Liver (tissue), 3 donors: Measurements from ENCODE around the gene PMPCB.
"Not testable (repeated sequence)": the region's sequence is repeated elsewhere in the genome, so short reads cannot be mapped to it uniquely, and the experiment has no call there.

ENCODE experiments used
- JUND ChIP-seq, 2 donors: IDR thresholded peaks; 2 replicates each; pipeline ENCODE4 v1.6.1; 2016; ENCODE audit warnings: antibody characterized with exemption in 2 of 2
- SP1 ChIP-seq: IDR thresholded peaks from 2 replicates; pipeline ENCODE4 v1.6.1; 2018; ENCODE audit warnings: antibody characterized with exemption, mild to moderate bottlenecking
- TF ChIP-seq, protein P1 (sequence below): fragments of 150-350 bp; IDR thresholded peaks from 2 replicates; pipeline ENCODE4 v1.5.1; 2017; ENCODE audit warnings: improper control_type of control experiment, low read depth, low read length; ENCODE audit not compliant: missing input control
- TF ChIP-seq, protein P2 (sequence below): IDR thresholded peaks from 2 replicates; pipeline ENCODE4 v1.6.1; 2016; ENCODE audit warnings: antibody characterized with exemption, mild to moderate bottlenecking
- donor health status: healthy.
- donor health status: healthy.

DNA sequence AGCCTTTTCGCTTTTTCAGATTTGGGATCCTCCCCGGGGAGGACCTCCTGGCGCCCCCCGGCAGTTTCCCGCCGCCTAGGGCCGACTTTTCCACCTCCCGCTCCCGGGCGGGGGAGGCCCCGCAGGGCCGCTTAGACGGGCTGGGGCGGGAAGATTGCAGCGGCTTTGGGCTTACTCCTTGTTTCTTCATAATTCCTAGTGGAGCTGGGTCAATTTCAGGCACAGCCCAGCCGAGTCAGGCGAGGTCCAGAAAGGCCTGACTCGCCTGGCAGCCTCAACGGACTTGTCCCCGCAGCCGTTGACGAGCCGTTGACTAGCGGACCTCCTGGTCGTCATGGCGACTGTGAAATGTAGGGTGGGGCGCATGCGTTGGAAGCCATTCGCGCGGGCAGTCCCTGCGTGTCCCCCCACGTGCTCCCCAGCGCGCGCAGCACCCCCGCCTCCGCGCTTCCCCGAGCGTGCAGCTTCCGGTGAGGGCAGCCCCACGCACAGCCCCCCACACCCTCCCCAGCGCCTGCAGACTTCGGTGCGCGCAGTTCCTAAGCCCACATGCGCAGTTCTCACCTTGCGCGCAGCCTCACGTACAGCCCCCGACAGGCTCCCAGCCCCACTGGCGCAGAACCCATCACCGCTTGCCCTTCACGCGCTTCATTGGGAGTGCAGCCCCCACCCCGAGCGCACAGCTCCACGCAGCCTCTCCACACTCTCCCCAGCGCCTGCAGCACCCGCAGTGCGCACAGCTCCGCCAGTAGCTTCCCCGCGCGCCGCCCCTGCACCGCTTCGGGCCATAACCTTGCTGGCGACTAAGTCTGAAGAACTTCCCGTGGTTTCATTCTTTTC is 17.1 kb upstream of the PMPCB start:
- not testable (repeated sequence) for TF ChIP-seq JUND (IDR thresholded peaks at IDR 0.05); SP1
- TF ChIP-seq, protein P1, sequence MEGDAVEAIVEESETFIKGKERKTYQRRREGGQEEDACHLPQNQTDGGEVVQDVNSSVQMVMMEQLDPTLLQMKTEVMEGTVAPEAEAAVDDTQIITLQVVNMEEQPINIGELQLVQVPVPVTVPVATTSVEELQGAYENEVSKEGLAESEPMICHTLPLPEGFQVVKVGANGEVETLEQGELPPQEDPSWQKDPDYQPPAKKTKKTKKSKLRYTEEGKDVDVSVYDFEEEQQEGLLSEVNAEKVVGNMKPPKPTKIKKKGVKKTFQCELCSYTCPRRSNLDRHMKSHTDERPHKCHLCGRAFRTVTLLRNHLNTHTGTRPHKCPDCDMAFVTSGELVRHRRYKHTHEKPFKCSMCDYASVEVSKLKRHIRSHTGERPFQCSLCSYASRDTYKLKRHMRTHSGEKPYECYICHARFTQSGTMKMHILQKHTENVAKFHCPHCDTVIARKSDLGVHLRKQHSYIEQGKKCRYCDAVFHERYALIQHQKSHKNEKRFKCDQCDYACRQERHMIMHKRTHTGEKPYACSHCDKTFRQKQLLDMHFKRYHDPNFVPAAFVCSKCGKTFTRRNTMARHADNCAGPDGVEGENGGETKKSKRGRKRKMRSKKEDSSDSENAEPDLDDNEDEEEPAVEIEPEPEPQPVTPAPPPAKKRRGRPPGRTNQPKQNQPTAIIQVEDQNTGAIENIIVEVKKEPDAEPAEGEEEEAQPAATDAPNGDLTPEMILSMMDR = not testable (repeated sequence)
- TF ChIP-seq, protein P2, sequence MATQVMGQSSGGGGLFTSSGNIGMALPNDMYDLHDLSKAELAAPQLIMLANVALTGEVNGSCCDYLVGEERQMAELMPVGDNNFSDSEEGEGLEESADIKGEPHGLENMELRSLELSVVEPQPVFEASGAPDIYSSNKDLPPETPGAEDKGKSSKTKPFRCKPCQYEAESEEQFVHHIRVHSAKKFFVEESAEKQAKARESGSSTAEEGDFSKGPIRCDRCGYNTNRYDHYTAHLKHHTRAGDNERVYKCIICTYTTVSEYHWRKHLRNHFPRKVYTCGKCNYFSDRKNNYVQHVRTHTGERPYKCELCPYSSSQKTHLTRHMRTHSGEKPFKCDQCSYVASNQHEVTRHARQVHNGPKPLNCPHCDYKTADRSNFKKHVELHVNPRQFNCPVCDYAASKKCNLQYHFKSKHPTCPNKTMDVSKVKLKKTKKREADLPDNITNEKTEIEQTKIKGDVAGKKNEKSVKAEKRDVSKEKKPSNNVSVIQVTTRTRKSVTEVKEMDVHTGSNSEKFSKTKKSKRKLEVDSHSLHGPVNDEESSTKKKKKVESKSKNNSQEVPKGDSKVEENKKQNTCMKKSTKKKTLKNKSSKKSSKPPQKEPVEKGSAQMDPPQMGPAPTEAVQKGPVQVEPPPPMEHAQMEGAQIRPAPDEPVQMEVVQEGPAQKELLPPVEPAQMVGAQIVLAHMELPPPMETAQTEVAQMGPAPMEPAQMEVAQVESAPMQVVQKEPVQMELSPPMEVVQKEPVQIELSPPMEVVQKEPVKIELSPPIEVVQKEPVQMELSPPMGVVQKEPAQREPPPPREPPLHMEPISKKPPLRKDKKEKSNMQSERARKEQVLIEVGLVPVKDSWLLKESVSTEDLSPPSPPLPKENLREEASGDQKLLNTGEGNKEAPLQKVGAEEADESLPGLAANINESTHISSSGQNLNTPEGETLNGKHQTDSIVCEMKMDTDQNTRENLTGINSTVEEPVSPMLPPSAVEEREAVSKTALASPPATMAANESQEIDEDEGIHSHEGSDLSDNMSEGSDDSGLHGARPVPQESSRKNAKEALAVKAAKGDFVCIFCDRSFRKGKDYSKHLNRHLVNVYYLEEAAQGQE = not testable (repeated sequence)
